Lower leg skin (tissue), 4 donors: ENCODE results near the gene CCL5. TPM values are rescaled to one million over a fixed set of nuclear protein-coding genes. Genes with fewer than 3 reads are reported as not detected.

Source experiments
- DNase-seq, 2 donors: peaks; one replicate each; pipeline ENCODE4 v3.0.0-alpha.2; 2019; ENCODE audit warnings: low spot score in 2 of 2
- H3K4me3 ChIP-seq: fragments of 200-600 bp; sonication (generic); 2 replicates; pipeline ENCODE4 v1.5.1; 2017; ENCODE audit warnings: mild to moderate bottlenecking, low read depth; ENCODE audit not compliant: poor library complexity, severe bottlenecking
- CTCF ChIP-seq, 3 donors: fragments of 450-650 bp; IDR thresholded peaks; one replicate each; pipeline ENCODE4 v1.5.1; 2016; ENCODE audit warnings: antibody characterized with exemption in 3 of 3, mild to moderate bottlenecking in 3 of 3, moderate library complexity in 2 of 3
- POLR2A ChIP-seq, 2 donors: fragments of 450-650 bp; IDR thresholded peaks; one replicate each; pipeline ENCODE4 v1.6.1; 2016 to 2017; ENCODE audit warnings: antibody characterized with exemption in 2 of 2, mild to moderate bottlenecking in 1 of 2, moderate library complexity in 1 of 2
- WGBS, 2 donors: methylation state at CpG; one replicate each; pipeline ENCODE4 v1.1.5; 2018; 5-methylcytosine and 5-hydroxymethylcytosine counted together
- intact Hi-C: fragments of 100-400 bp; cut with DNase I; formaldehyde crosslinking; loops from one replicate; pipeline ENCODE4 v1.15.0; 2023; ENCODE audit warnings: low total_unique reads
- total RNA-seq, 4 donors: library from RNA; depleted of rRNA; stranded (reverse); fragments of >200 nt; gene quantifications; one replicate each; pipeline ENCODE4 v1.1.0, GENCODE V29; 2016

Gene CCL5
- total RNA-seq, 4 donors from 2014 or later = 0.91 to 2.2 (median 1.2) TPM

- intact Hi-C loops = no loop called here
- no peak overlapping the region for H3K4me3 ChIP-seq
- TF ChIP-seq CTCF (IDR thresholded peaks at IDR 0.05) (no peak), POLR2A (IDR thresholded peaks at IDR 0.05) (no peak)
- no peak for DNase-seq
- 80 to 87% methylated on average over 14 of the region's 14 CpGs for WGBS, 2 donors
Measured at GRCh38 chr17:35895636-35896587, 15.8 kb upstream of the CCL5 start.

GRCh38 chr17:35894206-35894605 lies 14.0 kb upstream of the CCL5 start:
- intact Hi-C loops = no loop called here
- no peak for DNase-seq
- 91 to 93% methylated on average over 7 of the region's 7 CpGs for WGBS, 2 donors
- no peak overlapping the region for H3K4me3 ChIP-seq
- TF ChIP-seq POLR2A (IDR thresholded peaks at IDR 0.05) (no peak), CTCF (IDR thresholded peaks at IDR 0.05) (no peak)

- intact Hi-C loops = no loop called here
- TF ChIP-seq CTCF (IDR thresholded peaks at IDR 0.05) = no peak
- no peak for TF ChIP-seq POLR2A (IDR thresholded peaks at IDR 0.05)
Measured at GRCh38 chr17:35893751-35894150, 13.6 kb upstream of the CCL5 start.

GRCh38 chr17:35892091-35893035 lies 12.2 kb upstream of the CCL5 start:
- no peak for DNase-seq
- 27 to 28% methylated on average over 6 of the region's 6 CpGs for WGBS, 2 donors
- intact Hi-C loops = no loop called here
- H3K4me3 ChIP-seq = no peak overlapping the region
- no peak for TF ChIP-seq CTCF (IDR thresholded peaks at IDR 0.05)
- TF ChIP-seq POLR2A (IDR thresholded peaks at IDR 0.05) = no peak

More at GRCh38 chr17:35893751-35894150, 13.6 kb upstream of the CCL5 start:
- no peak for DNase-seq
- no peak overlapping the region for H3K4me3 ChIP-seq
- WGBS, 2 donors = 88 to 94% methylated on average over 4 of the region's 4 CpGs

- TF ChIP-seq POLR2A (IDR thresholded peaks at IDR 0.05) = no peak
- TF ChIP-seq CTCF (IDR thresholded peaks at IDR 0.05) = no peak
- no peak for DNase-seq
- intact Hi-C loops = no loop called here
- 82 to 84% methylated on average over 4 of the region's 4 CpGs for WGBS, 2 donors
- H3K4me3 ChIP-seq = no peak overlapping the region
Measured at GRCh38 chr17:35891269-35891668, 11.1 kb upstream of the CCL5 start.
